ENCODE results near the gene SPNS3. TPM values are rescaled to one million over a fixed set of nuclear protein-coding genes. Genes with fewer than 3 reads are reported as not detected.

The SPNS3 gene
- total and polyA plus RNA-seq, 2 experiments from 2014 or later: 0.17 to 0.60 TPM

- WGBS (ENCODE audit: low lambda C conversion rate, missing lambda C conversion rate): 64% methylated on average over 23 of the region's 23 CpGs
- Histone ChIP-seq H3K4me3 (no peak overlapping the region), H3K27me3 (peaks cover 25% of the 10 kb centered on the region), H3K36me3 (replicated peaks; ENCODE audit: insufficient read depth, low read depth) (no peaks in the 10 kb centered on the region), H3K9me3 (ENCODE audit: low read depth) (no peaks in the 10 kb centered on the region), H3K79me2 (no peaks in the 10 kb centered on the region), H3K4me1 (ENCODE audit: insufficient read depth) (peaks cover 16% of the 10 kb centered on the region), H2AFZ (no peak overlapping the region), H3K4me2 (no peak overlapping the region), H4K20me1 (ENCODE audit: insufficient read depth, poor library complexity, severe bottlenecking) (no peaks in the 10 kb centered on the region), H3K27ac (no peak overlapping the region), H3K9me2 (replicated peaks; ENCODE audit: insufficient read depth) (no peaks in the 10 kb centered on the region)
- TF ChIP-seq EZH2phosphoT487 (IDR thresholded peaks at IDR 0.05; ENCODE audit: low read depth, severe bottlenecking, unreplicated experiment) (no peak), EZH2 (IDR thresholded peaks at IDR 0.05; ENCODE audit: borderline replicate concordance) (no peak), CTCF (IDR thresholded peaks at IDR 0.05; ENCODE audit: poor library complexity) (no peak)
- DNase-seq (ENCODE audit: low spot score): no peak
These were observed 63.5 kb downstream of the SPNS3 start for GRCh38 chr17:4497101-4497824.

GRCh38 chr17:4498461-4499397 lies 65.0 kb downstream of the SPNS3 start, which contains the start of gene SPNS2:
TSS of gene SPNS2 (plus strand) at chr17:4498881. CDS start at chr17:4499048, 167 bp downstream.
- no peaks in the 10 kb centered on the region for H4K20me1 ChIP-seq (ENCODE audit: insufficient read depth, poor library complexity, severe bottlenecking)
- H3K27ac ChIP-seq: no peak within 1 kb of the TSS
- peaks cover 16% of the 10 kb centered on the region for H3K4me1 ChIP-seq (ENCODE audit: insufficient read depth)
- DNase-seq (ENCODE audit: low spot score): peak; percentile 87
- no peaks in the 10 kb centered on the region for H3K36me3 ChIP-seq (replicated peaks; ENCODE audit: insufficient read depth, low read depth)
- H3K79me2 ChIP-seq: no peaks in the 10 kb centered on the region
- no peaks in the 10 kb centered on the region for H3K9me2 ChIP-seq (replicated peaks; ENCODE audit: insufficient read depth)
- no peak within 1 kb of the TSS for H3K4me3 ChIP-seq
- TF ChIP-seq CTCF (IDR thresholded peaks at IDR 0.05; ENCODE audit: poor library complexity): no peak
- no peak for TF ChIP-seq EZH2 (IDR thresholded peaks at IDR 0.05; ENCODE audit: borderline replicate concordance)
- no peak for TF ChIP-seq EZH2phosphoT487 (IDR thresholded peaks at IDR 0.05; ENCODE audit: low read depth, severe bottlenecking, unreplicated experiment)
- H3K4me2 ChIP-seq: peak within 1 kb of the TSS; percentile 79
- peaks cover 25% of the 10 kb centered on the region for H3K27me3 ChIP-seq
- H2AFZ ChIP-seq: no peak within 1 kb of the TSS
- no peaks in the 10 kb centered on the region for H3K9me3 ChIP-seq (ENCODE audit: low read depth)
- 1% methylated on average over 50 of the region's 117 CpGs for WGBS (ENCODE audit: low lambda C conversion rate, missing lambda C conversion rate)

GRCh38 chr17:4499431-4500190 lies 65.9 kb downstream of the SPNS3 start:
- Histone ChIP-seq H3K27ac (no peak overlapping the region), H3K4me3 (no peak overlapping the region), H3K4me2 (peak overlapping the region; percentile 79), H3K36me3 (replicated peaks; ENCODE audit: insufficient read depth, low read depth) (no peaks in the 10 kb centered on the region), H4K20me1 (ENCODE audit: insufficient read depth, poor library complexity, severe bottlenecking) (no peaks in the 10 kb centered on the region), H3K27me3 (peaks cover 25% of the 10 kb centered on the region), H3K79me2 (no peaks in the 10 kb centered on the region), H3K4me1 (ENCODE audit: insufficient read depth) (peaks cover 16% of the 10 kb centered on the region), H2AFZ (no peak overlapping the region), H3K9me2 (replicated peaks; ENCODE audit: insufficient read depth) (no peaks in the 10 kb centered on the region), H3K9me3 (ENCODE audit: low read depth) (no peaks in the 10 kb centered on the region)
- TF ChIP-seq CTCF (IDR thresholded peaks at IDR 0.05; ENCODE audit: poor library complexity): no peak
- no peak for TF ChIP-seq EZH2phosphoT487 (IDR thresholded peaks at IDR 0.05; ENCODE audit: low read depth, severe bottlenecking, unreplicated experiment)
- peak; percentile 44 for TF ChIP-seq EZH2 (IDR thresholded peaks at IDR 0.05; ENCODE audit: borderline replicate concordance)
- DNase-seq (ENCODE audit: low spot score): no peak
- 1% methylated on average over 33 of the region's 53 CpGs for whole genome bisulfite sequencing (ENCODE audit: low lambda C conversion rate, missing lambda C conversion rate)

Data from hepatocyte (in vitro differentiated cells).